HG03565 (cell line): Measurements from ENCODE around the gene ROBO1.
"Not testable (repeated sequence)": the region's sequence is repeated elsewhere in the genome, so short reads cannot be mapped to it uniquely, and the experiment has no call there.

Experiments
- ATAC-seq: cut with Tn5 transposase; IDR thresholded peaks from one replicate; pipeline ENCODE4 v1.9.1; 2021; ENCODE audit warnings: mild to moderate bottlenecking, moderate library complexity; ENCODE audit not compliant: unreplicated experiment

The ROBO1 gene

DNA sequence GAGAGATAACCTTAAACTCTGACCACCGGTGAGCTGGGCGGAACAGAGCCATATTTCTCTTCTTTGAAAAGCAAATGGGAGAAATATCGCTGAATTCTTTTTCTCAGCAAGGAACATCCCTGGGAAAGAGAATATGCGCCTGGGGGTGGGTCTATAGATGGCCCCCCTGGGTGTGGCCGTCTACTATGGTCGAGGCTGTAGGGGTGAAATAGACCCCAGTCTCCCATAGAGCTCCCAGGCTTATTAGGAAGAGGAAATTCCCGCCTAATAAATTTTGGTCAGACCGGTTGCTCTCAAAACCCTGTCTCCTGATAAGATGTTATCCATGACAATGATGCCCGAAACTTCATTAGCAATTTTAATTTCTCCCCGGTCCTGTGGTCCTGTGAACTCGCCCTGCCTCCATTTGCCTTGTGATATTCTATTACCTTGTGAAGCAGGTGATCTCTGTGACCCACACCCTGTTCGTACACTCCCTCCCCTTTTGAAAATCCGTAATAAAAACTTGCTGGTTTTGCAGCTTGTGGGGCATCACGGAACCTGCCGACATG lies 441.9 kb downstream of the ROBO1 start:
- ATAC-seq = not testable (repeated sequence)

DNA sequence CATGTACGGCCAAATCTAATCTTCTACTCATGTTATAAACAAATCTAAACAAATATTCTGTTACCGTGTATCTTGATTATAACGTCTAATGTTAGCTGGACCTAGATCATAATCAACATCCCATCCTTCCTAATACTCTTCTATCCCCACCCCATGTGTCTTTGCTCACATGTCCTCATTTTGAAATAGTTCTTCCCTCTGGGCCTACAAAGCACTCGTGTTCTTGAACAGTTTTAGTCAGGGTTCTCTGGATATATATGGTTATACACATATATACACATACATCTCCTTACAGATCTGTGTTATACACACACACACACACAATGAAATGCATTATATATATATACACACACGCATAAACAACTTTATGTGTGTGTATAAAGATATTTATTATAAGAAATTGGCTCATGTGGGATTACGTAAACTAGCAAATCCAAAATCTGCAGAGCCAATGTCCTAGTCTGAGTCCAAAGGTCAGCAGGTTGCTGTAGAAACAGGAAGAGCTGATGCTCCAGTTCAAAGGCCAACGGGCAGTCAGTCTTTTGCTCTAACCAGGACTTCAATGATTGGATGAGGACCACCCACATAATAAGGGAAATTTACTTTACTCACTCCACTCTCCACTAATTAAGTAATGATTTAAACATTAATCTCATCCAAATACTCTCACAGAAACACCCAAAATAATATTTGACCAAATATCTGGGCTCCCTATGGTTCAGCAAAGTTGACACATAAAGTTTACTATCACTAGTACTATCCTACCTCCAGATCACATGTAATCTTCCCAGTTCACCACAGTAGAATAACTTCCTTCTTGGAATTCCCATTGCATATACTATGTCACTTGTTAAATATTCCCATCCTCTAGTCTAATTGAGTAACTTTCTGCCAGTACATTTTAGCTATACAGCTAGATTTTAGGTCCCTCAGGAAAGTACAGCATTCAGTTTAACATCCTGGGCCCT lies 450.0 kb downstream of the ROBO1 start:
- ATAC-seq = no peak

DNA sequence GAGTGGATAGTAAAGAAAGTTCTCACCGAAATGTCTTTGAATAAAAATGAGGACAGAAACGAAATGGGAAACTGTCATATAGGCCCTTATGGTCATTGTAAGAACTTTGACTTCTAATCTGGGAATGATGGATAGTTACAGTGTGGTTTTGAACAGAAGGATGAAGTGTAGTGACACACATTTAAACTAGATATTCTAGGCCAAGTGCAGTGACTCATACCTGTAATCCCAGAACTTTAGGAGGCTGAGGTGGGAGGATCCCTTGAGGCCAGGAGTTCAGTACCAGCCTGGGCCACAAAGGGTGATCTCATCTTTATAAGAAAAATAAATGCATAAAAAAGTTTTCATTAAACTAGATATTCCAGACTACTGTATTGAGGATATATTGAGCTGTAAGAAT lies 452.8 kb downstream of the ROBO1 start:
- no peak for ATAC-seq

DNA sequence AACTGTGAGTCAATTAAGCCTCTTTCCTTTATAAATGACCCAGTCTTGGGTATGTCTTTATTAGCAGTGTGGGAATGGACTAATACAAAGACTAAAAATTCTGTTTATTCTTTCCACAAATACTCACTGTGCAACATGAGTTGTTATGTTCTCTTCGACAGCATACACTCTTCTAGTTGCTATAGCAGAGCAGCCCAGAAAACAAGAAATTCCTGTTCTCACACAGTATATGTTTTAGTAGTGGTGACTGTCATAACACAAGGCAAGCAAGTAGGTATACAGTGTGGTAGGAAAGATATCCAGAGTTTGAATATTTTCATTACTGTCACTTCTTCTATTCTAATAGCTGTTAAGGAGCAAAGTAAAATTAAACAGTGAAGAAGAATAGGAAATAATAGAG lies 453.3 kb downstream of the ROBO1 start:
- ATAC-seq = no peak

DNA sequence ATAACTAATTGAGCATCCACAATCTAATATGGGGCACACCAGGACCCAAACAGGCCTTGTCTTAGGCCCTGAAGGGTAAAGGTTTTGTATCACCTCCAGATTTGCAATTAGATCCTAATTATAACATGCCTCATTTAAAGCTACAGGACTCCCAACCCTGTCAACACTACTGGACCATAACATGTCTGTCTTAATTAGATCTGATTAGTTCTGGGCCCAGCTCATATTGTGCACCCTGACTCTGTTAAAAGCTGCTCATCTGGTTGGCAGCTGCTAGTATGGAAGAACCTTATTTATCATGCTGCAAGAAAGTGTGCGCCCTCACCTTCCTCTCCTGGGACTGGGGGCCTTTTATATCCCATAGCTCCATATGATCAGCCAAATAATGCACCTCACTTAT lies 457.8 kb downstream of the ROBO1 start:
- no peak for ATAC-seq

DNA sequence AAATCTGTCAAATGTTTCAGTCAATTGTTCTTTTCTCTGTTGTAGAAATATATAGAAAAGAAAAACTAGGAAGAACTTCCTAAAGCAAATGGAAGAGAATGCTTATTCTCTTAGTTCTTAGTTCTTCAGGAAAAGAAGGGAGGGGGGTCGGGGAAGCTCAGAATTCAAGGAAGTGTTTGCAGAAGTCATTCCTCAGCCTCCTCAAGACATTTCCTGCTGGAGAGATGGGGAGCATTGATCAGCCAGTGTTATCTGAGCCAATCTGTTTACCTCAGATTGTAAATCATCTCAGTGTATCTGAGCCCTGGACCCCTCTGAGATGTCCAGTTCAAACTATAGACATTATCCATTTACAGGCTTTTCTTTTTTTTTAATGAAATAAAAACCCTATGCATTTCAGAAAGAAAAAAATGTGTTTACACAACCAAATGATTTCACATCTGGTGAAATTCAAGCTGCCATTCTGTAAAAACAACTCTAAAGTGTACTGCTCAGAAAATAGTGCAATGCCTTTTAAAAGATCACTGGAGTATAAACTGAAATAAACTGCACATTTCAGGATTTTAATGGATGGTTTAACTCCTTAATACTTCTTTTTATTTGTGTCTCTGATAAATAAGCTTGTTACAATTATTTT lies 460.7 kb downstream of the ROBO1 start:
- ATAC-seq = no peak

DNA sequence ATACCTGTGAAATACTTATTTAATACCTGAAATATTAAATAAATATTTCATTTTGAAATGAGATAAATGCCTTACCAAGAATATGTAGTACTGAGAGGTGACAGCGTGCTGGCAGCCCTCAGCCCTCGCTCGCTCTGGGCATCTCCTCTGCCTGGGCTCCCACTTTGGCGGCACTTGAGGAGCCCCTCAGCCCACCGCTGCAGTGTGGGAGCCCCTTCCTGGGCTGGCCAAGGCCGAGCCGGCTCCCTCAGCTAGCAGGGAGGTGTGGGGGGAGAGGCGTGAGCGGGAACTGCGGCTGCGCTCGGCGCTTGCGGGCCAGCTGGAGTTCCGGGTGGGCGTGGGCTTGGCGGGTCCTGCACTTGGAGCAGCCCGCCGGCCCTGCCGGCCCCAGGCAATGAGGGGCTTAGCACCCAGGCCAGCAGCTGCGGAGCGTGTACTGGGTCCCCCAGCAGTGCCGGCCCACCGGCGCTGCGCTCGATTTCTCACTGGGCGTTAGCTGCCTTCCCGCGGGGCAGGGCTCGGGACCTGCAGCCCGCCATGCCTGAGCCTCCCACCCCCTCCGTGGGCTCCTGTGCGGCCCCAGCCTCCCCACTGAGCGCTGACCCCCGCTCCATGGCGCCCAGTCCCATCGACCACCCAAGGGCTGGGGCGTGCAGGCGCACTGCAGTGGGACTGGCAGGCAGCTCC lies 467.7 kb downstream of the ROBO1 start:
- ATAC-seq = not testable (repeated sequence)

DNA sequence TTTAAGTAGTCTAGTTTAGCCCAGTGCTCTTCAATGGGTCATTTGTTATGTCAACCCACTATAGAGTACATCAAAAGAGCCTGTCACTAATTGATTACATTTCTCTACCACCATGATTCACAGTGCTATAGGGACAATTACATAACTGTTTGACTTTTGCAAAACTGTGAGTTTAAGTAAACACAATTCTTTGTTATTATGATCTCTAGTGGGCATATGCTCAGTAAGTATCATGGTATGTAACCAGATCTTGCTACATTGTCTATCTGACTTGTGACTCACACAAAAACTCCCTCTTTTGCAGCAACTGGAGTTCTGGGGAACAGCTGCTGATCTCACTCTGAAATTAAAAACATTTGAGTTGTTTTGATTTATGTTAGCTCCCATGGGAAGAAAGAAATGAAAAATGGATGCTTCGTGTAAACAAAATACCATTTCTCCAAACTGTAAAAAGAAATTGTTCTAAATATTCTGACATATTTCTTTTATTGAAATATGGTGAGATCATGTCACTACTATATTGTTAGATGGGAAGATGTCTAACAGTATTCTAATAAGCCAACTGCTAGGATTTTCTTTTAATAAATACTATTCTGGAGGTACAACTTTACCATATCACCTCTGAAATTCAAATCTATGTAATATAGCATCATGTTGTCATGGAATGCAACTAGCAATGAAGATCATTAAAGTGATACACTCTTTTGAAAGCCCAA lies 470.4 kb downstream of the ROBO1 start:
- no peak for ATAC-seq

DNA sequence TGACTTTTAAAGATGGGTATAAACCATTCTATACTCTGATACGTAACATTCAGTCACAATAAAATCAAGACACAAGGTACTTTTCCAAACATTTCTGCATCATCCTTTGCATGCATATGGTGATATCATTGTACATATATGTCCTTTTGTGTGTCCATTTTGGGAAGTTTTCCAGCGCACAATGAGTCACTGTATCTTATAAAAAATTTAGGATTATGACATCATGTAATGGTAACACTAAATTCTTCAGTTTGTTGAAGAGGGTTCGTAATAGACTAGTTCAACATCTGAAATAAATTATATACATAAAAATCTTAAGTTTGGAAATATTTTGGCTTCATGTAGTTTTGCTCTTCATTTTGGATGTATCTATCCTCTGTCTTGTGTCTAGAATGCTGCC lies 480.9 kb downstream of the ROBO1 start:
- no peak for ATAC-seq

DNA sequence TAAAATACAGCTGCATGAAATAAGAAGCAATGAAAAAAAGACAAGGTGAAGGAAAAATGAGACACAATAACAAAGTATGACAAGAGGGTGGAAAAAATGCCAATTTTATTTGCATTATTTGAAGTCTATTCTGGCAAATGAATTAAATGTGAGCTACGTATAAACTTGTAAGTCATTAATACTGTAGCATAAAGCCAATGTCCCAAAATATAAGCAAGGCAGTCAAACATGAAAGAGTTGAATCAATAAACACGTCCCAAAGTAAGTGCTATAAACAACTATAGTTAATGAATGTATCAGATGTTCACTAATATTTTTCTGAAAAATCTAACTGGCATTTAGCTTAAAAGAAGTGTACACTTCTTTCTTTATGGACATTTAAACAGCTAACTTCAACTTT lies 481.9 kb downstream of the ROBO1 start:
- ATAC-seq = no peak

DNA sequence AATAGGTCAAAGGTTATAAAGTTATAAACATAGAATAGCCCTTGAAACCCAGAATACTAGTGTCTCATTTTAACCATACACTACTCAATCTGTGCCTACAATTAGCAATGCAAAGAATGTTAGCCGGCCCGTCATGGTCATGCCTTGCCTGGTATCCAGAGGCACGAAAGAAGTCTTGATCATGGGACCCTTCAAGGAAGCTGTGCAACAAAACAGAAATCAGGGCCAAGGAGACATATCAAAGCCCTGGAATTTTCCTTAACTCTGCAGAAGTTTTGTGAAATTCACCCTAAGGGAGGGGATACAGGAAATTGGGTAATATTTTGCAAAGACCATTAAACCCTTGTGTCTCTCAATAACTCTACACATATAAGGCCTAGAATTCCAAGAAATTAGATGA lies 482.4 kb downstream of the ROBO1 start:
- ATAC-seq = no peak

DNA sequence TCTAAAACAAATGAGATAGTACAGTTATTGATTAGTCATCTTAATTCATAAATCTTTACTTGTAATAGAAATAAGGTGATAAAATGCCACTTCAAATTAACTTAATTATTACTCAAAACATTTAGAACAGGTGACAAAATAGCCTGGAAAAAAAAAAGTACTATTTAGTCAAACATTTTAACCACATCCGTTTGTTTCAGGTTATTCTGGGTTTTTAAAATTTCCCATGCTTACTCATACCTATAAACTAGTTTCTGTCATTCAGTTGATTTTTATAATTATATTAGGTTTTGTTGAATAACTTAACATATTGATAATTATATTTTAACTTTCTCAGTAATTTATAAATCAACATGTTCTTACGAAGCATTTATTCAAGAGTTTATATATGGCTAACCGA lies 483.0 kb downstream of the ROBO1 start:
- no peak for ATAC-seq

DNA sequence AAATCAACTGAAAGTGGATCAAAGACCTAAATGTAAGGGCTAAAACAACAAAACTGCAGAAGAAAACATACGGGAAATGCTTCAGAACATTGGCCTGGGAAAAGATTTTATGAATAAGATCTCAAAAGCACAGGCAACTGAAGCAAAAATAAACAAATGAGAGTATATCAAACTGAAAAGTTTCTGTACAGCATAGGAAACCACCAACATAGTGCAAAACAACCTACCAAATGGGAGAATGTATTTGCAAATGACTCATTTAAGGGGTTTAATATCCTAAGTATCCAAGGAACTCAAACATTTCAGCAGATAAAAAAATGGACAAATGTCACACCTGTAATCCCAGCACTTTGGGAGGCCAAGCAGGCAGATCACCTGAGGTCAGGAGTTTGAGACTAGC lies 489.1 kb downstream of the ROBO1 start:
- no peak for ATAC-seq

DNA sequence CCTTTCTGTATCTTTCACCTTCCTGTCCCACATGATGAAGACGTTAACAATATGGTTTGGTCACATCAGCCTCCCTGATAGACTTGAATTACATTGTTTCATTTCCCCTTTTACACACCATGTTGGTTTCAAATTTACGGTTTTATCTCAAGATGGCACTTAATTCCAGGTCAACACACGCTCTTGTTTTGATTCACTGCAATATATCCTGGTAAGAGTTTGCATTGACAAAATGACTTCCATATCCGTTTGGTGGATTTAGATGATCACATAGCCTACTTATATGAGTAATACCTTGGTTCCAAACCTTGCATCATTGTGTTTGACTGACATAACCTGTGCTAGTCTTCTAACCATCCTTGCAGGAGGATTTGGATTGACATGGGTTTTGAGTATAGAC lies 499.4 kb downstream of the ROBO1 start:
- ATAC-seq = no peak

DNA sequence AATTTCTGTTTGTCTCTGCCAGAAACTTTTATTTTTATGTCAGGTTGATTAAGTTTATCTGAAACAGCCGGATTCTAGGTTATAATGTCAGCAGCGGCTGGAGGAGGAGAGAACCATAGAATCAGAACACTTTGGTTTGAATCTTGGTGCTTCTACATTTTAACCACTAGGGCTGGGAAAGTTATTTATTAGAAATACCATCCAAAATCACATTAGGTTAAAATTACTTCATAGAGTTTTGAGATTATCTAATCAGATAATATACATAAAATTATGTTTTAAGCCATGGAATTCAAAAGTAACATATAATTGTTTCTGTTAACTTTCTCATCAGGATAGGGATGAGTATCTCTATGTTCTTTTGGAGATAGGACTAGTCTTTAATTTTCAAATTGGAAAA lies 502.9 kb downstream of the ROBO1 start:
- no peak for ATAC-seq

DNA sequence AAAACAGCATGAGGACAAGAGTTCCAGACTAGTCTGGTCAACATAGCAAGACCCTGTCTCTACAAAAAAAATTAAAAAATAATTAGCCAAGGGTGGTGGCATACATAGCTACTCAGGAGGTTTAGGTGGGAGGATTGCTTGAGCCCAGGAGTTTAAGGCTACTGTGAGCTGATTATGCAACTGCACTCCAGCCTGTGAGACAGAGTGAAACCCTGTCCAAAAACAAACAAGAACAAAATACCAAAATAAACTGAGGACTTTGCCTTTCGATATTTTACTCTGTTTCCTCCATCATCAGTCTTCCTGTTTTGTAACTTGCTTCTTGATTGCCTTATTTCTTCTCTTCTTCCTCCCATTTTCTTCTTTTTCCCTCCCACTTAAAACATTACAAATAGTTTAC lies 504.4 kb downstream of the ROBO1 start:
- no peak for ATAC-seq

DNA sequence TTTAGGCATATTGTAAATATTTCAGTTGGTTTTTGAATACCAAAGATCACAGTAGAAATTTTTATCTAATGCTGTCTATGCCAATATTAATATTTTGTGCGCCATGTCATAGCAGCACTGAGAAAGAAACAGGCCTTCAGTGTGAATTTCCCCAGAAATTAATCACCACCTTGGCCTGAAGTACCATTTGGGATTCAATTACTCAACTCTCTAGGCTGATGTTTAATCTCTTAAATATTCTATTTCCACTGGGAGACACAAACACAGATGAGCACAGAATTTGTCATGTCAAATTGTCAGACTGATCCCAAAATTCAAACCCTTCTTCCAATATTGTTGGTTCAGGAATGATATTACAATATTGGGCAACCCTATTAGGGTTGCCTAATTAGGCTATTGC lies 509.3 kb downstream of the ROBO1 start:
- ATAC-seq = no peak

DNA sequence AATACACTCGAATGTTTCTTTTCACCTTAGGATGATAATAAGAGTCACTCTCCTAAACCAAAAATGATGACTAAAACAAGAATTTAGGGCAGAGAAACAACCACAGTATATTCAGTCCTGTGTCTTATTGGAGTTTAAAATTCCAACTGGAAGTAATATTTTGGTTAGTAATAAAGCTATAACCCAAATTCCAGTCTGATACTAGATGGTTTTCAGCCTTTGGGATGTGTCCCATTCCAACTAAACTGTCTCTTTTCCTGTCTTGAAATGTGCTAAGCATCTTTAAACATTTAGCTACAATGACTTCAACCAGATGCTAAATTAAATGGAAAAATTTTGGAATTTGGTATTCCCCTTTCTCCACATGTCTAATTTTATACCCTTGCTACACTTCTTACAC lies 510.0 kb downstream of the ROBO1 start:
- no peak for ATAC-seq

DNA sequence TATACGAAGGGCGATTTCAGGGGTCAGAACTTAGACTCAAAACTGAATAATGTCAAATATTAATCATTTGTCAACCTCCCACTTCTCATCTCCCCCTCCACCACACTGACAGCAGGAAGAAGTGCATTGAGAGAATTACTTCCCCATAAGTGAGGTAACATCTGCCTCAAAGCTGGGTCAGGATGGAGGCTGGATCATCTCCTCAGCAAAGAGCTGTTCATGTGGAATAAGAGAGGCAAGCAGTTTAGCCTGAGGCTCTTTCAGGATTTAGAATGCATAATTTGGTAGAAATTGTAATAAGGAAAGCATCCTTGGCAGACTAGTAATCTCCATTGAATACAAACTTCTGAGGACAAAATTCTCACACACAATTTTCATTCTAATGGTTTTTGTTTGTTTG lies 512.1 kb downstream of the ROBO1 start:
- ATAC-seq = no peak

DNA sequence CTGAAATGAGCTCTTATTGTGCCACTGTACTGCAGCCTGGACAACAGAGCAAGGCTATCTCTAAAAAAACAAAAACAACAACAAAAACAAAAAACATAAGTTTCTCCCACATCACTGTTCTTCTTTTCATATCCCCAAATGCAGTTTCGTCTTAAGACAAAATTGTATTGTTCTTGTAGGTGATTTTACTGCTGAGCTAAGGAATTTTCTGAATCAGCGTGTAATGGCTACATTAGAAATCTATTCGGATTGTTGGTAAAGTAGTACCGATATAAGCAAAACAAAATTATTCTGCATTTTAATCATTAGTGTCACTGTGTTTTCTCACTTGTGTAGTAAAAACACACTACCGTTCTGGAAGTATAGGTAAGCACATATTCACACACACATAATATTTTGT lies 512.5 kb downstream of the ROBO1 start:
- ATAC-seq = no peak

DNA sequence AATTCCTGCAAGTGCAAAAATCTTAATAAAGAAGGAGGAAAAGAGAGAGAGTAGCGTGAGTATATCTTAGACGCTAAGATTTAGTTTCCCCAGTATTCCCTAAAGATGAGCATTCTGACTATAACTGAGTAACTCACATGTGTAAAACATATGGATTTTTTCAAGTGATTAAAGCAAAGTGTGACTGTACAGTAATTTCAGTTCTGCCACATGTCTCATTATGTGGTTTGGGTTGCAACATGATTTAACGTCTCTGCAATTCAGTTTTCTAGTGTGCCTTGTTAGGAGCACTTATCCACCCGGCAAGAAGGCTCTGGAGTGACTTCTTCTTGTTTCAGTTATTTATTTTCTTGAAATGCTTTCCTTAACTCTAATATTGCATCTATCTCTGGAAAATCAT lies 514.1 kb downstream of the ROBO1 start:
- no peak for ATAC-seq
